ENCODE data around the gene TMEM8B.
A peak's percentile ranks its signal among the peaks of the same experiment; 100 is the strongest.

TMEM8B gene

GRCh38 chr9:35791297-35791921 is 37.6 kb upstream of the TMEM8B start, which contains the start of gene NPR2:
TSS of gene NPR2 (plus strand) at chr9:35791591. CDS start at chr9:35792409, 818 bp downstream.
- TF ChIP-seq, protein P1, sequence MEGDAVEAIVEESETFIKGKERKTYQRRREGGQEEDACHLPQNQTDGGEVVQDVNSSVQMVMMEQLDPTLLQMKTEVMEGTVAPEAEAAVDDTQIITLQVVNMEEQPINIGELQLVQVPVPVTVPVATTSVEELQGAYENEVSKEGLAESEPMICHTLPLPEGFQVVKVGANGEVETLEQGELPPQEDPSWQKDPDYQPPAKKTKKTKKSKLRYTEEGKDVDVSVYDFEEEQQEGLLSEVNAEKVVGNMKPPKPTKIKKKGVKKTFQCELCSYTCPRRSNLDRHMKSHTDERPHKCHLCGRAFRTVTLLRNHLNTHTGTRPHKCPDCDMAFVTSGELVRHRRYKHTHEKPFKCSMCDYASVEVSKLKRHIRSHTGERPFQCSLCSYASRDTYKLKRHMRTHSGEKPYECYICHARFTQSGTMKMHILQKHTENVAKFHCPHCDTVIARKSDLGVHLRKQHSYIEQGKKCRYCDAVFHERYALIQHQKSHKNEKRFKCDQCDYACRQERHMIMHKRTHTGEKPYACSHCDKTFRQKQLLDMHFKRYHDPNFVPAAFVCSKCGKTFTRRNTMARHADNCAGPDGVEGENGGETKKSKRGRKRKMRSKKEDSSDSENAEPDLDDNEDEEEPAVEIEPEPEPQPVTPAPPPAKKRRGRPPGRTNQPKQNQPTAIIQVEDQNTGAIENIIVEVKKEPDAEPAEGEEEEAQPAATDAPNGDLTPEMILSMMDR (IDR thresholded peaks at IDR 0.05; ENCODE audit: low read depth, low read length): no peak
- peak within 1 kb of the TSS; percentile 55 to 59 for H3K4me3 ChIP-seq (replicated peaks in 1 of 2; ENCODE audit: low read depth in 2 of 2, low read length in 2 of 2)
- DNase-seq (ENCODE audit: low read depth in 2 of 2): peak; percentile 31 to 53

GRCh38 chr9:35792024-35792813 is 36.8 kb upstream of the TMEM8B start:
- peak overlapping the region; percentile 55 to 59 for H3K4me3 ChIP-seq (replicated peaks in 1 of 2; ENCODE audit: low read depth in 2 of 2, low read length in 2 of 2)
- no peak for DNase-seq (ENCODE audit: low read depth in 2 of 2)
- TF ChIP-seq, protein P1 (IDR thresholded peaks at IDR 0.05; ENCODE audit: low read depth, low read length): no peak

GRCh38 chr9:35792826-35793225 is 36.2 kb upstream of the TMEM8B start:
- DNase-seq (ENCODE audit: low read depth in 2 of 2): no peak
- TF ChIP-seq, protein P1 (IDR thresholded peaks at IDR 0.05; ENCODE audit: low read depth, low read length): no peak
- H3K4me3 ChIP-seq (replicated peaks in 1 of 2; ENCODE audit: low read depth in 2 of 2, low read length in 2 of 2): peak overlapping the region in 1 of 2 donors; percentile 9

DNA sequence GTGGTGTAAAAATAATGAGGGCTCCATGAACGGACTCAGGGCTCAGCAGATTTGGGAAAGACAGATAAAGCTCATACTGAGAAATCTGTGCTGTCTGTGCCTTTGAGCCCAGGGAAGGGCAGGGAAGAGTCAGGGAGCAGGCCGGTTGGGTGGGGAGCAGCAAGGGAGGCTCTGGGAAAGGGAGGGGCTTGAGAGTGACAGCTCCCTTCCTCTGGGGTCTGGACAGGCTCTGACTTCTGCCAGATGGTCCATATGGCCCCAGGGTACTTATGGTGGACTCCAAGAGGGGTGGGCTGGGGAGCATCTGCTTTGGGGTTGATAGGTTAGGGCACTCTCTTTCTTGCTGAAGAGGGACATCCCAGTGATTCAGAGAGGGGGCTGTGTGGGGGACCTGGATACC is 35.6 kb upstream of the TMEM8B start:
- H3K4me3 ChIP-seq (replicated peaks in 1 of 2; ENCODE audit: low read depth in 2 of 2, low read length in 2 of 2): no peak overlapping the region
- no peak for DNase-seq (ENCODE audit: low read depth in 2 of 2)
- TF ChIP-seq, protein P1 (IDR thresholded peaks at IDR 0.05; ENCODE audit: low read depth, low read length): no peak

DNA sequence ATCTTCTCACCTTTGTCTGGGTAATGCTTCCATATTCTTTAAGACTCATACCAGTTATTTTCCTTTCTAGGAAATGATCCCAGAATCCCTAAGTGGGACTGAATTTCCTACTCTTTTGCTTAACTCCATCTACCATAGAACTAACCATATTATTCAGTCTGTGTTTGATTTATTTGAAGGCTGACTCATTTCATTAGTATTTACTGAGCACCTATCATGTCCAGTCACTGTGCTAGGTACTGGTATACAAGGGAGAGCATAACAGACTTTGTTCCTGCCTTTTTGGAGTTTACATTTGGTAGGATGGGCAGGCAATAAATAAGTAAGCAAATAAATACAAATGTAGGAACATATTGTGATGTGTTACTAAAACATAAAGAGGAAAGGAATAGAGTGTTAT is 33.3 kb upstream of the TMEM8B start:
- no peak for DNase-seq (ENCODE audit: low read depth in 2 of 2)
- H3K4me3 ChIP-seq (replicated peaks in 1 of 2; ENCODE audit: low read depth in 2 of 2, low read length in 2 of 2): no peak overlapping the region
- TF ChIP-seq, protein P1 (IDR thresholded peaks at IDR 0.05; ENCODE audit: low read depth, low read length): no peak

GRCh38 chr9:35797311-35798109 is 31.5 kb upstream of the TMEM8B start:
- DNase-seq (ENCODE audit: low read depth in 2 of 2): no peak
- H3K4me3 ChIP-seq (replicated peaks in 1 of 2; ENCODE audit: low read depth in 2 of 2, low read length in 2 of 2): no peak overlapping the region
- TF ChIP-seq, protein P1 (IDR thresholded peaks at IDR 0.05; ENCODE audit: low read depth, low read length): no peak
